Progenitor cell of endocrine pancreas (in vitro differentiated cells): ENCODE data around the gene CHTF18. TPM values are rescaled to one million over a fixed set of nuclear protein-coding genes. Genes with fewer than 3 reads are reported as not detected.

Experiments
- DNase-seq: peaks from one replicate; pipeline ENCODE4 v3.0.0; 2021; ENCODE audit warnings: low spot score; ENCODE audit not compliant: unreplicated experiment
- H3K27ac Mint-ChIP-seq: 2 replicates; pipeline ENCODE4 v1.8.0; 2021; ENCODE audit warnings: mild to moderate bottlenecking, moderate library complexity, mixed read lengths
- H3K27me3 Mint-ChIP-seq: 2 replicates; pipeline ENCODE4 v1.8.0; 2021; ENCODE audit warnings: mixed read lengths
- H3K36me3 Mint-ChIP-seq: 2 replicates; pipeline ENCODE4 v1.8.0; 2022; ENCODE audit warnings: mixed read lengths; ENCODE audit not compliant: insufficient read depth
- H3K4me1 Mint-ChIP-seq: 2 replicates; pipeline ENCODE4 v1.8.0; 2021; ENCODE audit warnings: low read depth, mixed read lengths
- H3K4me3 Mint-ChIP-seq: 2 replicates; pipeline ENCODE4 v1.8.0; 2021; ENCODE audit warnings: low read depth, mild to moderate bottlenecking, moderate library complexity, mixed read lengths
- H3K9me3 Mint-ChIP-seq: 2 replicates; pipeline ENCODE4 v1.8.0; 2021; ENCODE audit warnings: low read depth, mixed read lengths
- CTCF ChIP-seq: fragments of 200-600 bp; sonication (generic); IDR thresholded peaks from one replicate; pipeline ENCODE4 v1.5.0; 2021; ENCODE audit warnings: antibody characterized with exemption, mild to moderate bottlenecking; ENCODE audit not compliant: unreplicated experiment
- total RNA-seq: library from RNA; stranded (reverse); gene quantifications from 2 replicates; pipeline ENCODE4 v1.2.1, GENCODE V29; 2021

The CHTF18 gene
- total RNA-seq, 1 donor from 2014 or later = 99.3 TPM

- Mint-ChIP-seq H3K27ac (no peak overlapping the region), H3K27me3 (peaks cover 34% of the 10 kb centered on the region), H3K36me3 (no peaks in the 10 kb centered on the region), H3K4me1 (peaks cover 3% of the 10 kb centered on the region), H3K9me3 (no peaks in the 10 kb centered on the region), H3K4me3 (no peak overlapping the region)
- TF ChIP-seq CTCF = no peak
- DNase-seq = no peak
These were observed 15.3 kb downstream of the CHTF18 start for GRCh38 chr16:803754-804080.

- H3K36me3 Mint-ChIP-seq = peaks cover 1% of the 10 kb centered on the region
- peaks cover 3% of the 10 kb centered on the region for H3K4me1 Mint-ChIP-seq
- H3K4me3 Mint-ChIP-seq = peak overlapping the region; percentile 24
- H3K27me3 Mint-ChIP-seq = peaks cover 37% of the 10 kb centered on the region
- no peak for DNase-seq
- H3K9me3 Mint-ChIP-seq = no peaks in the 10 kb centered on the region
- no peak for TF ChIP-seq CTCF
- no peak overlapping the region for H3K27ac Mint-ChIP-seq
These were observed 16.0 kb downstream of the CHTF18 start for GRCh38 chr16:804193-805048.

- Mint-ChIP-seq H3K9me3 (no peaks in the 10 kb centered on the region), H3K27me3 (peaks cover 40% of the 10 kb centered on the region), H3K4me3 (no peak overlapping the region), H3K27ac (no peak overlapping the region), H3K36me3 (peaks cover 3% of the 10 kb centered on the region), H3K4me1 (peaks cover 3% of the 10 kb centered on the region)
- no peak for DNase-seq
- no peak for TF ChIP-seq CTCF
These were observed 17.1 kb downstream of the CHTF18 start for GRCh38 chr16:805474-805873.

- Mint-ChIP-seq H3K9me3 (peaks cover 3% of the 10 kb centered on the region), H3K27me3 (peaks cover 40% of the 10 kb centered on the region), H3K4me3 (peak overlapping the region; percentile 90), H3K36me3 (peaks cover 6% of the 10 kb centered on the region), H3K4me1 (peaks cover 3% of the 10 kb centered on the region), H3K27ac (peak overlapping the region; percentile 95)
- peak; percentile 71 for DNase-seq
- no peak for TF ChIP-seq CTCF
These were observed 19.1 kb downstream of the CHTF18 start for GRCh38 chr16:807347-808084.

- H3K27me3 Mint-ChIP-seq = peaks cover 43% of the 10 kb centered on the region
- TF ChIP-seq CTCF = no peak
These were observed 19.6 kb downstream of the CHTF18 start for GRCh38 chr16:808085-808386.

More at GRCh38 chr16:808085-808386, 19.6 kb downstream of the CHTF18 start:
- peak overlapping the region; percentile 90 for H3K4me3 Mint-ChIP-seq
- H3K4me1 Mint-ChIP-seq = peaks cover 3% of the 10 kb centered on the region
- DNase-seq = no peak
- H3K9me3 Mint-ChIP-seq = peaks cover 3% of the 10 kb centered on the region
- peak overlapping the region; percentile 95 for H3K27ac Mint-ChIP-seq
- peaks cover 6% of the 10 kb centered on the region for H3K36me3 Mint-ChIP-seq
